ENCODE measurements around the gene UPK3A. TPM values are rescaled to one million over a fixed set of nuclear protein-coding genes. Genes with fewer than 3 reads are reported as not detected.
"Not testable (repeated sequence)": the region's sequence is repeated elsewhere in the genome, so short reads cannot be mapped to it uniquely, and the experiment has no call there.

Gene UPK3A
- total RNA-seq, 1 donor from 2014 or later: not detected

- not testable (repeated sequence) for DNase-seq
Measured at GRCh38 chr22:45257941-45258340, 26.8 kb upstream of the UPK3A start.

GRCh38 chr22:45259754-45260394 lies 24.9 kb upstream of the UPK3A start:
- no peak for DNase-seq

- DNase-seq: not testable (repeated sequence)
Measured at GRCh38 chr22:45260395-45260759, 24.4 kb upstream of the UPK3A start.

GRCh38 chr22:45261407-45262088 lies 23.2 kb upstream of the UPK3A start:
- DNase-seq: no peak

DNA sequence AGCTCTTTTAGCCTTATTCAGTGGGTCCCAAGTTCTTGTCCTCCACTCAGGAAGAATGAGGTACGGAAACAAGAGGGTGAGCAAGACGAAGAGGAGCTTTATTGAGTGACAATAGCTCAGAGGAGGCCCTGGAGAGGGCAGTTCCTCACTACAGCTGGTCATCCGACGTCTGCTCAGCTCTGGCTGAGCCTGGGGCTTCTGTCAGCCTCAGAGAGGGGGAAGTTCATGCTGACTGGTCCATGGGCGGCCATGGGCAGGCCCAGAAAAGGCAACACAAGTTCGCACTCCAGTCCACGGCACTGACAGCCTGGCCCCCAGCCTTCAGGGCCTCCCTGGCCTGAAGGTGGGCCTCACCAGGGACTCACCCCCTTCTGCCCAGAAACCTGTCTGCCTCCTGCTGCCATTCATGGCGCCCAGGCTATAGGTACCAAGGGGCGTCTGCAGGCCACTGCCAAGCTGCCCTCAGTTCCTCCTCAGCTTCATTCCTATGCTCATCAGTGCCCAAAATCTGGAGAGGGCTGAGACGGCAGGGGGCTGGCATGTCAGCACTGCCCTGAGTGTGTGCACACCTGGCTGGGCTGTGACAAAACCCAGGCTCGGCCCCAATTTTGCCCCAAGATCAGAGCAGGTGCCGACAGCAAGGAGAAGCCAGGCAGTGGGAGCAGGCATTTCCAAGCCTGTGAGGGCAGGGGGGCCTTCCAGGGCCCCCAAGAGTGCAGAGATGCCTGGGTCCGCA lies 22.4 kb upstream of the UPK3A start:
- DNase-seq: no peak

- no peak for DNase-seq
Measured at GRCh38 chr22:45262931-45263462, 21.8 kb upstream of the UPK3A start.

DNA sequence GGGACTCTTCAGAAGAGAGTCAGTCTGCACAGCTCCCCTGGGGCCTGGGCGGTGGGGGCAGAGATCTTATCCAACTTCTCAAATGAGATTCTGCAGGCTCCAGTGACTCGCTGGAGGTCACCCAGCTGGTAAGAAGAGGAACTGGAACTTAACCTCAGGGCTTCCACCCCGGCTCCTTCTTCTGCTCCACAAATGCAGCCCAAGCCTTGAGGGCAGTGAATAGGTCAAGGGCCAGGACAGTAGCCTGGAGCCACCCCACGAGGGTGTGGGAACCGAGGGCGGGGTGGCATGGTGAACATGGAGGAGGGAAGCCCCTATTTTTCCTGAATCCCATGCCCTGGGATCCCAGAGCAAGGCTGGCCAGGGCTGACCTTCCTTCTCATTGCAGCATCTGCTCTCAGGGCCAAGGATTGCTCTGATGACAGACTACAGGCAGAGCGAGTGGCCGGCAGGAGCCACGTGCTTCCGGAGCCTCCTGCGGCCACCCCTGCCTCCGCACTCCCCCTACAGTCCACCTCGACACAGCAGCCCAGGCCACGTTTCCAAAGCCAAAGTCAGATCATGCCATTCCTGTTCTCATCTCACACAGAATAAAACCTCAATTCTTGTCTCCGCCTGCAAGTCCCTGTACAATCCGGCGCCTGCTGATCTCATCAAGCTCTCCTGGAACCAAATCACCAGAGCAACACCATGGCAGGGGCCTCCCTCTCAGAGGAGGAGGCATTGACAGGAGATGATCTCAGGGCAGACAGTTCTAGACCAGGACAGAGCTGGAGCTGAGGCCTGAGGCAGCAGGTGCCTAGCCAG lies 21.1 kb upstream of the UPK3A start:
- no peak for DNase-seq

- DNase-seq: no peak
Measured at GRCh38 chr22:45265535-45265934, 19.2 kb upstream of the UPK3A start.

DNA sequence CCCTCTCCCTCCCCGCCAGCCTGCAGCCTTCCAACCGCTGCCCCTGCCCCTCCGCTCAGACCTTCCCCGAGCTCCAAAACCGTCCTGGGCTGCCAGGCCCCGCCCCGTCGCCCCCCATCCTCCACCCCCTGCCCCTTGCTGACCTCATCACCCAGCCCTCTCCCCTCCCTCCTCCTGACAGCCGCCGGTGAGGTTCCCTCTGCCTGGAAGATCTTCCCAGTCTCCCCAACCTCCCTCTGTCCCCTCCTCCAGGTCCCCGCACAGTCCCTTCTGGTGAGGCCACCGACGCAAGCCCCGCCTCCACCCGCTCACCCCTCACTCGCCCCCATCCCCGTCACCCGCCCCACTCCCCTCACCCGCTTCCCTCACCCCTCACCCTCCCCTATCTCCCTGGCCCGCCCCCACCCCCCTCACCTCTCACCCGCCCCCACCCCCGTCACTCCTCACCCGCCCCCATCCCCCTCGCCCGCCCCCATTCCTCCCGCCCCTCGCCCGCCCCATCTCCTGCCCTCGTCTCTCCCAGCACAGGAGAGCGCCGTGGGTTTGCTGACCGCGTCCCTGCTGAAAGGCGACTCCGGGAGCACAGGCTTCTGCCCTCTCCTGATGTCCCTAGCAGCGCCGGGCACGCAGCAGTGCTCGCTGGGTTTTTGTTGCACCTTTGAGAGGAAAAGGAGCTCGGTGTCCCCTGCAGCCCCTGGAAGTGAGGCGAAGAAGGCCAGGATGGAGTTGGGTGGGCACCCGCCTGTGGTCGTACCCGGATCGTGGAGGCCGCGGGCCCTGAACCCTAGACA lies 16.4 kb upstream of the UPK3A start:
- DNase-seq: no peak

GRCh38 chr22:45268958-45269844 lies 15.5 kb upstream of the UPK3A start:
- DNase-seq: peak; percentile 70

- no peak for DNase-seq
Measured at GRCh38 chr22:45270095-45271020, 14.4 kb upstream of the UPK3A start.

DNA sequence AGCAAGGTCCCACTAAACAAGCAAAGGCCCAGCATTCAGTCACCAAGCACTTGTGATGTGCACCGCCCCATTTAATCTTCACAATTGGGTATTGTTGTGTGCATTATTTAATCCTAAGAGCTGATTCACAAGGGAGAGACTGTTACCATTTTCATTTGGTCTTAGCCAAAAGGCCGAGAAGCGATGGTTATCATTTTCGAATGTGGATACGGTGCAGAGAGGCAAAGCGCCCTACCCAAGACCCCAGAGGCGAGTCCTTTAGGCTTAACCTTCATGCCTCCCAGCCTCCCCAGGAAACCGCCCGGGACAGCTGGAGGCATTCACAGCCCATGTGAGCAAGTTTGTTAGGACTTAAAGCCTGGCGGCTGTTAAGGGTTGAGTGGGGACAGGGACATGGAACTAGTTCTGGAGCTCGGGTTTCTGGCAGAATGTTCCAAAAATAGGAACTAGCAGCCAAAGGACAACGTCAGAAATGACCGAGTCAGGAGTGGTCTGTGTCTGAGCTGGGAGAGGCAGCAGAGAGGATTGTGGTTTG lies 13.0 kb upstream of the UPK3A start:
- no peak for DNase-seq

GRCh38 chr22:45272498-45272897 lies 12.3 kb upstream of the UPK3A start:
- DNase-seq: no peak

DNA sequence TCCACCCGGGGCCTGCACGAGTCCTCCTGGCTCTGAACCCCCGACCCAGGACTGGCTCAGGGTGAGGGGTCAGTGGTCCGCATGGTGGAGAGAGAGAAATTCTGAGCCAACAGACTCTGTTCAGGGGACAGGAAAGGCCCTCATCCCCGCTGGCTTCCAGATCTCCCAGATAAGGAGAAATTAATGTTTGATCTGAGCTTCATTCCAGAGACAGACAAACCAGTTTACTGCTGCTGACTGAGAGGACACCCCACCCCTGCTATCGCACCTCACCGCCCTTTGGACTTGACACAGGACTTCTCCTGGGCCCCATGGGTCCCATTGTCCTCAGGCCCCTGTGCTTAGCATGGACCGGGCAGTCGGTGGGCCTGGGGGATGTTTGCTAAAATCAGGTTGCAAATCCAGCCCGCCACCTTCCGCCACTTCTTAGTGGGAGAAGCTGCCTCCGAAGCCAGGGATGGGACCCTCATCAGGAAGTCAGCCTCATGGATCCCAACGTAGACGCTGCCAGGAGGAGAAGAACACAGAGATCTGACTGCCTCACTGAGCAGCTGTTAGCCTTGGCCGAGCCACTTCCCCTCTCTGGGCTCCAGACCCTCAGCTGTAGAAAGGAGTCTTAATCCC lies 11.2 kb upstream of the UPK3A start:
- no peak for DNase-seq

GRCh38 chr22:45276507-45277105 lies 8.1 kb upstream of the UPK3A start:
- DNase-seq: no peak

DNA sequence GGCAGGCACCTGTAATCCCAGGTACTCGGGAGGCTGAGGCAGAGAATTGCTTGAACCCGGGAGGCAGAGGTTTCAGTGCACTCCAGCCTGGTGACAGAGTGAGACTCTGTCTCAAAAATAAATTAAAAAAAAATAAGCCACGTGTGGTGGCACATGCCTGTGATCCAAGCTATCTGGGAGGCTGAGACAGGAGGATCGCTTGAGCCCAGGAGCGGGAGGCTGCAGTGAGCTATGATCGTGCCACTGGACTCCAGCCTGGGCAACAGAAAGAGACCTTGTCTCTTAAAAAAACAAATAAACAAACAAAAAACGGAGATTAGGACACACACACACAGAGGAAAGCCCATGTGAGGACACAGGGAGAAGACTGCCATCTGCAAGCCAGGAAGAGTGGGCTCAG lies 7.0 kb upstream of the UPK3A start:
- not testable (repeated sequence) for DNase-seq

- DNase-seq: no peak
Measured at GRCh38 chr22:45278125-45278524, 6.6 kb upstream of the UPK3A start.

GRCh38 chr22:45280587-45280980 lies 4.2 kb upstream of the UPK3A start:
- DNase-seq: no peak

Data from occipital lobe (tissue), 2 donors.